Hepatocyte (in vitro differentiated cells): ENCODE measurements around the gene RTN3. TPM values are rescaled to one million over a fixed set of nuclear protein-coding genes. Genes with fewer than 3 reads are reported as not detected.

ENCODE experiments used
- DNase-seq: peaks from one replicate; pipeline ENCODE4 v3.0.0-alpha.2; 2016; ENCODE audit warnings: low spot score
- H2AFZ ChIP-seq: fragments of 200-600 bp; sonication (generic); 2 replicates; pipeline ENCODE4 v1.6.0; 2016; ENCODE audit warnings: antibody characterized with exemption, mild to moderate bottlenecking
- H3K27ac ChIP-seq: fragments of 200-600 bp; sonication (generic); 2 replicates; pipeline ENCODE4 v1.5.1; 2016; ENCODE audit warnings: mild to moderate bottlenecking
- H3K27me3 ChIP-seq: fragments of 200-600 bp; sonication (generic); 2 replicates; pipeline ENCODE4 v1.6.1; 2016
- H3K36me3 ChIP-seq: fragments of 200-600 bp; sonication (generic); replicated peaks from 2 replicates; pipeline ENCODE4 v1.5.1; 2016; ENCODE audit warnings: low read depth; ENCODE audit not compliant: insufficient read depth
- H3K4me1 ChIP-seq: fragments of 200-600 bp; sonication (generic); 2 replicates; pipeline ENCODE4 v1.5.1; 2016; ENCODE audit warnings: mild to moderate bottlenecking, moderate library complexity; ENCODE audit not compliant: insufficient read depth
- H3K4me2 ChIP-seq: fragments of 200-600 bp; sonication (generic); 2 replicates; pipeline ENCODE4 v1.6.0; 2016
- H3K4me3 ChIP-seq: fragments of 200-600 bp; sonication (generic); 2 replicates; pipeline ENCODE4 v1.5.1; 2016; ENCODE audit warnings: mild to moderate bottlenecking
- H3K79me2 ChIP-seq: fragments of 200-600 bp; sonication (generic); 2 replicates; pipeline ENCODE4 v1.6.0; 2017; ENCODE audit warnings: mild to moderate bottlenecking
- H3K9me2 ChIP-seq: fragments of 200-600 bp; sonication (generic); replicated peaks from 2 replicates; pipeline ENCODE4 v1.6.0; 2017; ENCODE audit warnings: mild to moderate bottlenecking; ENCODE audit not compliant: insufficient read depth
- H3K9me3 ChIP-seq: fragments of 200-600 bp; sonication (generic); 2 replicates; pipeline ENCODE4 v1.5.1; 2016; ENCODE audit warnings: low read depth, mild to moderate bottlenecking
- H4K20me1 ChIP-seq: fragments of 200-600 bp; sonication (generic); 2 replicates; pipeline ENCODE4 v1.6.0; 2016; ENCODE audit warnings: mild to moderate bottlenecking; ENCODE audit not compliant: insufficient read depth, poor library complexity, severe bottlenecking
- CTCF ChIP-seq: fragments of 200-600 bp; sonication (generic); IDR thresholded peaks from 2 replicates; pipeline ENCODE4 v1.5.1; 2016; ENCODE audit warnings: antibody characterized with exemption, mild to moderate bottlenecking; ENCODE audit not compliant: poor library complexity
- EZH2 ChIP-seq: fragments of 200-600 bp; sonication (generic); IDR thresholded peaks from 2 replicates; pipeline ENCODE4 v1.6.1; 2016; ENCODE audit warnings: antibody characterized with exemption, mild to moderate bottlenecking, borderline replicate concordance
- EZH2phosphoT487 ChIP-seq: fragments of 200-600 bp; sonication (generic); IDR thresholded peaks from one replicate; pipeline ENCODE4 v1.6.1; 2018; ENCODE audit warnings: antibody characterized with exemption, mild to moderate bottlenecking, low read depth, moderate library complexity; ENCODE audit not compliant: unreplicated experiment, severe bottlenecking
- WGBS: methylation state at CpG from one replicate; pipeline ENCODE4 v1.1.6; 2016; ENCODE audit warnings: low lambda C conversion rate; ENCODE audit errors: missing lambda C conversion rate; 5-methylcytosine and 5-hydroxymethylcytosine counted together
- polyA plus RNA-seq: library from polyadenylated mRNA; unstranded; fragments of >200 nt; fragmentation: Nextera tagmentation; extraction: Ambion mirVana; gene quantifications from 2 replicates; pipeline ENCODE4 v1.2.1, GENCODE V29; 2016
- total RNA-seq: library from RNA; depleted of rRNA; stranded (reverse); fragments of >200 nt; gene quantifications from 2 replicates; pipeline ENCODE4 v1.2.3, GENCODE V29; 2014

The RTN3 gene
- total and polyA plus RNA-seq, 2 experiments from 2014 or later = 84.0 to 89.9 TPM

DNA sequence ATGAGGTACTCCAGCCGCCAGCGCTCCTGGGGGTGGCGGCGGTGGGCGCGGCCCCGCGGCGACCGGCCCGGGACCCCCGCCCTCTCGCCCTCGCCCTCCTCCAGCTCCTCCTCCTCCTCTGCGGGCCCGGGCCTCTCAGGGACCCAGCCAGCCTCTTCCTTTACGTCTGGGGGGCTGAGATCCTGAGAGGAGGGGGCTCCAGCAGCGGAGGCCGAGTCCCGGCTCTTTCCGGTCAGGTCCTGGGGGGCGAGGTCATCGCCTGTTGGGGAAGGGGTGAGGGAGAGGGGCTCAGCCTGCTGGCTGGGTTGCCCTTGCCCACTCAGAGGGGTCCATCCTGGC is 83.0 kb downstream of the RTN3 start:
- Histone ChIP-seq H3K27ac (no peak overlapping the region), H4K20me1 (peaks cover 65% of the 10 kb centered on the region), H3K4me1 (peaks cover 51% of the 10 kb centered on the region), H3K9me2 (no peaks in the 10 kb centered on the region), H3K79me2 (peaks cover 53% of the 10 kb centered on the region), H3K4me2 (peak overlapping the region; percentile 80), H3K4me3 (no peak overlapping the region), H2AFZ (no peak overlapping the region), H3K36me3 (no peaks in the 10 kb centered on the region), H3K27me3 (no peaks in the 10 kb centered on the region), H3K9me3 (no peaks in the 10 kb centered on the region)
- WGBS = 78% methylated on average over 9 of the region's 23 CpGs
- no peak for TF ChIP-seq EZH2
- TF ChIP-seq CTCF = no peak
- no peak for TF ChIP-seq EZH2phosphoT487
- peak; percentile 10 for DNase-seq

DNA sequence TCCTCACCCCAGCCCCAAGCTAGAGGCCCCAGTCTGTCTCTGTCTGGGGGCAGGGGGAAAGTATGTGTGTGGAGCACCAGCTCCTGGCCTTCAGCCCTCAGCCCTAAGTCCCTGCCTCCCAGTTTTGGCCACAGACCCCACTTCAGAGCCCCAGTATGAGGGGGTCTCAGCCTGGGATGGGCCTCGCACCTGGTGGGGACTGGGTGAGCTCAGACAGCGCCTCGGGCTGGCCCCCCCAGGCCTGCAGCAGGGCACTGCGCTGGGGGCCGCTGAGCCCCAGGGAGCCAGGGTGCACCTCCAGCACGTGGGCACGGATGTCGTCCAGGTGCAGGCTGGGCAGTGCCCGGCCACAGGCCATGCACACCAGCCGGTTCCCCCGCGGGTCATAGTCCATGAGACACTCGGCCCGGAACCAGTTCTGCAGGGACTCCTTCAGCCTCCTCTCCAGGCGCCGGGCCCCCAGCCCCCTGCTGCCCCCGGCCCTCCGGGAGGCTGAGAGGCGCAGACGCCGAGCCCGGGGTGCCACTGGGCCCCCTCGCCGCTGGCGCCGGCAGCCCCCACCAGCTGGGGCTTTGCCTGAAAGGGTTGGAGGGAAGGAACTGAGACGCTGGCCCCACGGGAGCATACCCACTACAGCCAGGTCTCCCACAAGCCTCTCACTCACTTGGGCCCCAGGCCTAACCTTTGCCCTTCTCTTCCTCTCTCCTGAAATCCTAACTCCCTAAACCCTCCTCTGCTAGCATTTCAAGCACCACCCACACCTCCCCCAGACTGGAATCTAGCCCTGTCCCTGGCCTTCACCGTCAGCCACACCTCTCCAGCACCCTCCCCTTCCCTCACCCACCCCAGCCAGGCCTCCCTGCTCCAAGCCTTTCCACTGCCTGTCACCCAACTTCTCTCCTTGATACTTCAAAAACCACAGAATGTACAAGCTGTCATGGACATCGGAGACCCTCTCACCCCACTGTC is 83.7 kb downstream of the RTN3 start:
- Histone ChIP-seq H3K79me2 (peaks cover 59% of the 10 kb centered on the region), H2AFZ (no peak overlapping the region), H3K27ac (peak overlapping the region; percentile 93), H3K27me3 (no peaks in the 10 kb centered on the region), H3K4me1 (peaks cover 56% of the 10 kb centered on the region), H3K4me3 (no peak overlapping the region), H3K9me2 (no peaks in the 10 kb centered on the region), H3K4me2 (peak overlapping the region; percentile 80), H3K36me3 (no peaks in the 10 kb centered on the region), H4K20me1 (peaks cover 65% of the 10 kb centered on the region), H3K9me3 (no peaks in the 10 kb centered on the region)
- DNase-seq = peak; percentile 67
- WGBS = 66% methylated on average over 18 of the region's 30 CpGs
- TF ChIP-seq EZH2phosphoT487 (no peak), EZH2 (no peak), CTCF (no peak)

DNA sequence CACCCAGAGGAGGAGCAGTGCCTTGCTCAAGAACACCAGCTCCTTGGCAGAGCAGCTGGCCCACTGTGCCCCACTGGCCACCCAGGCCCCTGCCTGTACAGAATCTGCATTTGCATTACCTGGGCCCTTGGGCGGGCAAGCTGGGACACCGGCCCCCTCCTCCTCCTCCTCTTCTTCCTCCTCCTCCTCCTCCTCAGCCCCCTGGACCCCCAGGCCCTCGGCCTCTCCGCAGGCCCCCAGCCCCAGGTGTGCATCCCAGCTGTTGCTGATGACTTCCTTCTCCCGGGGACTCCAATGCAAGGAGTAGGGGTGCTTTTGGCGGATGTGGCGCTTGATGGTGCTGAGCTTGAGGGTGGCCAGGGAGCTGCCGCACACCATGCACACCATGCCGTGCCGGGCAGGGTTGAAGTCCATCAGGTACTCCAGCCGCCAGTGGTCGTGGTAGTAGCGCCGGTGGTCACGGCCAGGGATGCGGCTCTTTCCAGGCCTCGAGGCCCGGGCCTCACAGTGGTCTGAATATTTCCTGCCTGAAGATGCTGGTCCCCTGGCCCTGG is 84.5 kb downstream of the RTN3 start:
- no peaks in the 10 kb centered on the region for H3K36me3 ChIP-seq
- H3K9me2 ChIP-seq = no peaks in the 10 kb centered on the region
- 87% methylated on average over 16 of the region's 18 CpGs for WGBS
- peaks cover 61% of the 10 kb centered on the region for H3K79me2 ChIP-seq
- TF ChIP-seq EZH2 (no peak), EZH2phosphoT487 (no peak), CTCF (no peak)
- H3K4me1 ChIP-seq = peaks cover 64% of the 10 kb centered on the region
- no peaks in the 10 kb centered on the region for H3K27me3 ChIP-seq
- H3K9me3 ChIP-seq = no peaks in the 10 kb centered on the region
- peak; percentile 27 for DNase-seq
- H3K4me3 ChIP-seq = no peak overlapping the region
- no peak overlapping the region for H2AFZ ChIP-seq
- peak overlapping the region; percentile 93 for H3K27ac ChIP-seq
- peak overlapping the region; percentile 80 for H3K4me2 ChIP-seq
- peaks cover 65% of the 10 kb centered on the region for H4K20me1 ChIP-seq
